Measurements from ENCODE around the gene ANKRD12. TPM values are rescaled to one million over a fixed set of nuclear protein-coding genes. Genes with fewer than 3 reads are reported as not detected.

ANKRD12 gene
- polyA plus RNA-seq, 1 donor from 2014 or later, result 87.3 TPM

DNA sequence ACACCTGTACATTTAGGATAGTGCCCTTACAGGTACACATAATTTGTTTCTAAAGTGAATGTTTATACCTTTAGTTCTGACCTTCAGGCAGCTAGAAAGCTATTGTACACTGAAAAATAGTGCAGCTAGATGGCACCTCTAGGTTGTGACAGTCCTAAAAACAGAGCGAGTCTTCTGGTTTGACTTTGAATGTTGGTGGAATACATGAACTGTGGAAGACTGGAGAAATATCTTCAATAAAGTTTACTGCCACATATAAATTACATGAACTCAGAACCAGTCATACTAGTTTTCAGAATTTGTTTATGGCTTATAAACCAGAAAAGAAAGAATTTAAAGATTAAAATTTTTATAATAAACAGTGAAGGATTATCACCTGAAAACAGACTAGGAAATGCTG is 139.3 kb downstream of the ANKRD12 start:
- Mint-ChIP-seq H3K27me3 (no peaks in the 10 kb centered on the region), H3K36me3 (peaks cover 8% of the 10 kb centered on the region), H3K27ac (no peak overlapping the region), H3K4me1 (no peaks in the 10 kb centered on the region), H3K4me3 (no peak overlapping the region), H3K9me3 (no peaks in the 10 kb centered on the region)

DNA sequence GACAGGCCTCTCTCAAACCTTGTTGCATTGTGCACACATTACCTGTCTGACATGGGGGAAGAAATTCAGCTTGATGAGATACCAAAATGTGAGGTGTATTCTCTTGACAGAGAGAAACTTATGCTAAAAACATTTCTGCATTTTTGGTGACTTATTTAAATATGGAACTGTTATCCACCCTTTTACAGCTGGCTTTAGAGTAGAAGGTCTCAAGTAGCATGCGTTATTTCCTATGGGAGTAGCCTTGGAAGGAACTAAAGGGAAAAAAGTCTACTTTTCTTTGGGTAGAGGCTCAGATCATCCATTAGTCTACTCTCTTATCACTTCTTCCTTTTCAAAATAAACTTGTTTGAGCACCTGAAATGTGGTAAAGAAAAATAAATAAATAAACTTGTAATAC is 141.4 kb downstream of the ANKRD12 start:
- Mint-ChIP-seq H3K27ac (no peak overlapping the region), H3K4me3 (no peak overlapping the region), H3K36me3 (peaks cover 6% of the 10 kb centered on the region), H3K4me1 (no peaks in the 10 kb centered on the region), H3K27me3 (no peaks in the 10 kb centered on the region), H3K9me3 (no peaks in the 10 kb centered on the region)

DNA sequence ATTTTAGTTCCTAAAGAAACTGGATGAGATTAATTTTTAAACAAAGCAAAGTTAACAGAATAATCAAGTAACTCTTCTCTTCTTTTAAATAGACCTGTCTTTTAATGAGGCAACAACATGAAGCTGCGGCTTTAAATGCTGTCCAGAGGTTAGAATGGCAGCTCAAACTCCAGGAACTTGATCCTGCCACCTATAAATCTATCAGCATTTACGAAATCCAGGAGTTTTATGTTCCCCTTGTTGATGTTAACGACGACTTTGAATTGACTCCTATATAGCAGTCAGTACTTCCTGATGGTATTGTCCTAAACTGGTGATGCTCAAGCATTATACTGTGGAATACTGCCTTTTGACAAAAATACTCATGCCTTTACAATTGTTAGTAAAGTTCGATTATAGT is 144.3 kb downstream of the ANKRD12 start:
- Mint-ChIP-seq H3K27ac (peak overlapping the region in 1 of 3 donors; percentile 78), H3K36me3 (peaks cover 6% of the 10 kb centered on the region)

DNA sequence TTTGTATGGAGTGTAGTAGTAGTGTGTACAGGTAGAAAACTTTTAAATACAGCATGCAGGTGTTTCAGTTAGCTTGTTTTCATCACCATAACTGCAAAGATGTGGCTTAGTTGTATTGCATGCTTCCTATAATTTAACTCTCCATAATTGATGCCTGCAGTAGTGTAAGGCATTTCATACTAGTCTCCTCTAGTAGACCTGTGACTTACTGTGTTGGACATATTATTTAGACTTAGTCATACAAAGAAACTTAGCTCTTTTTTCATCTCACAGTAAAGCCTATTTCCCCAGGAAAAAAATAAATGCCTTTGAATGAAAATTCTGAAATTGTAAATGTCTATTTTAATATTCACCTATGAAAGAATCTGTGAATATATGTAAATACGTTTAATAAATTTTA is 145.2 kb downstream of the ANKRD12 start:
- H3K27ac Mint-ChIP-seq, result no peak overlapping the region
- no peaks in the 10 kb centered on the region for H3K27me3 Mint-ChIP-seq
- H3K9me3 Mint-ChIP-seq, result peaks cover 0 to 4% (median 0%) of the 10 kb centered on the region in 3 donors
- H3K36me3 Mint-ChIP-seq, result peaks cover 6% of the 10 kb centered on the region
- no peak overlapping the region for H3K4me3 Mint-ChIP-seq
- H3K4me1 Mint-ChIP-seq, result no peaks in the 10 kb centered on the region

More for the DNA sequence above, 144.3 kb downstream of the ANKRD12 start:
- Mint-ChIP-seq H3K4me3 (no peak overlapping the region), H3K9me3 (no peaks in the 10 kb centered on the region), H3K4me1 (no peaks in the 10 kb centered on the region), H3K27me3 (no peaks in the 10 kb centered on the region)

DNA sequence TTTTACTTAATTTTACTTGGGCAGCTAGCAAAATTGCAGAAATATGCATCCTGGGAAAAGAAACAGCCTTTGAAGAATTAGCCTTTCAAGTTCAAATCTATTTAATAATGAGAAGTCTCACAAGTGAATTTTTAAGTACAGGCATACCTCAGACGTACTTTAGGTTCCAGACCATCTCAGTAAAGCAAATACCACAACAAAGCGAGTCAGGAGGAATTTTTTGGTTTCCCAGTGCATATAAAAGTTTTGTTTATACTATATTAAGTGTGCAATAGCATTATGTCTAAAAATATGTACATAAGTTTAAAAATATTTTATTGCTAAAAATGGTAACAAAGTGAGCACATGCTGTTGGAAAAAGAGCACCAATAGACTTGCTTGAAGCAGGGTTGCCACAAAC is 147.2 kb downstream of the ANKRD12 start:
- Mint-ChIP-seq H3K4me1 (no peaks in the 10 kb centered on the region), H3K9me3 (peaks cover 0 to 6% (median 0%) of the 10 kb centered on the region in 3 donors), H3K27me3 (no peaks in the 10 kb centered on the region), H3K27ac (no peak overlapping the region), H3K36me3 (peaks cover 8% of the 10 kb centered on the region), H3K4me3 (no peak overlapping the region)

DNA sequence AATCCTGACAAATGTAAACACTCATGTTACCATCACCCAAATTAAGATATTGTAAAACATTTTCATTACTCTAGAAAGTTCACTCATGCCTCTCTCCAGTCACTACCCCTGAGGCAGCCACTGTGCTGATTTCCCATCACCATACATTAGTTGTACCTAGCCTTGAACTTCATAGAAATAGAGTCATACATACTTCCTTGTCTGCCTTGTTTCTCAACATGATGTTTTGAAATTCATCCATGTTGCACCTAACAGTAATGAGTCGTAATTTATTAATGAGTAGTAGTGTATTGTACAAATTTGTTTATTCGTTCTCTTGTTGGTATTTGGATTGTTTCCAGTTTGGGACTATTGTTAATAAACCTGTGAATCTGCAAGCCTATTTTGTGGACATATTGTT is 149.0 kb downstream of the ANKRD12 start:
- H3K27ac Mint-ChIP-seq, result peak overlapping the region in 1 of 3 donors; percentile 57
- peaks cover 0 to 9% (median 0%) of the 10 kb centered on the region in 3 donors for H3K9me3 Mint-ChIP-seq

DNA sequence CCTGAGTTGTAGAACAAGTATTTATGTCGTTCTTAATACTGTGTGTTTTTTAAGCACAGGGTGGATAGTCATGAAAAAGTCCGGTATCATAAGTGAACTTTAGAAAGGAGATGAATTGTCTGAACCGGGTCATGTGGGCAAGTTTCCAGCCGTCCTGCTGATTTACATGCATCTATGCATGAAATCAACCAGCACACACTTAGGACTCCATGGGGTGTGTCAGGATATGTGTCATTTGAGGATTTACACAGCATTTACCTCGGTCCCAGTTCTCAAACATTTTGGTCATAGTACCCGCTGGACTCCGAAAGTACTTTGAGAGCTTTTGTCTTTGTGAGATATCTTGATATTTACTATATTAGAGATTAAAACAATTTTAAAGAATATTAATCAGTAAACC is 150.5 kb downstream of the ANKRD12 start:
- Mint-ChIP-seq H3K4me1 (no peaks in the 10 kb centered on the region), H3K9me3 (peaks cover 0 to 12% (median 0%) of the 10 kb centered on the region in 3 donors), H3K27me3 (no peaks in the 10 kb centered on the region), H3K36me3 (peaks cover 6% of the 10 kb centered on the region), H3K4me3 (no peak overlapping the region), H3K27ac (no peak overlapping the region)

More for the DNA sequence above, 149.0 kb downstream of the ANKRD12 start:
- H3K27me3 Mint-ChIP-seq, result no peaks in the 10 kb centered on the region
- peaks cover 6% of the 10 kb centered on the region for H3K36me3 Mint-ChIP-seq
- no peaks in the 10 kb centered on the region for H3K4me1 Mint-ChIP-seq
- no peak overlapping the region for H3K4me3 Mint-ChIP-seq

DNA sequence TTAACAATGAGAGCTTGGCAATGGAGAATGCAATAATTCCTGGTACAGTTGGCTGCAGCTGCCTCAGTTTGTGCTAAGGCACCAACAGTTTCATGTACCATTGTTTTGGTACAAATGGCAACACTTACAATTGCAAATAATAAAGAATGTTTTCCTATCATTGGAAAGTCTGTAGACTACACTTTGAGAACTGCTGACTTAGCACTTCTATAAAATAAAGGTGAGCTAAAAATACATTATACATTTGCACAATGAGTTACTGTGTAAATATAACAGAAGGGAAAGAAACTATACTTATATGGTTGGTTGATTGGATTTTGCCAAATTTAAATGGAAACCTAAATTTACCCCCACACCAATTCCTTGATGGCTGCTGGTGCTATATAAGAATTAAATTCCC is 153.1 kb downstream of the ANKRD12 start:
- H3K27me3 Mint-ChIP-seq, result no peaks in the 10 kb centered on the region
- H3K4me1 Mint-ChIP-seq, result no peaks in the 10 kb centered on the region
- no peak overlapping the region for H3K4me3 Mint-ChIP-seq
- H3K9me3 Mint-ChIP-seq, result peaks cover 0 to 31% (median 6%) of the 10 kb centered on the region in 3 donors
- peaks cover 9% of the 10 kb centered on the region for H3K36me3 Mint-ChIP-seq
- H3K27ac Mint-ChIP-seq, result no peak overlapping the region

DNA sequence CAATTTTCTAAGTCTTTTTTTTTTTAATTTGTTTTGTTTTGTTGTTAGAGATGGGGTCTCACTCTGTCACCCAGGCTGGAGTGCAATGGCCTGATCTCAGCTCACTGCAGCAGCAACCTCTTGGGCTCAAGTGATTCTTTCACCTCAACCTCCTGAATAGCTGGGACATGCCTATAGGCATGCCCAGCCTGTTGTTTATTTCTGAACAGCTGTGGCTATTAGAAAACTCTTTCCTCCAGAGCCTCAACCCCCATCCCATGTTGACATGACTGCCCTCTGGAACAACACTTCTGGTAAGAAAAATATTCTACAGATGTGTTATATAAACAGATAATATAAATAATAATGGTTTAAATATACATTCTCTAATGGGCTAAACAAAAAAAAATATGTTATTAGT is 153.6 kb downstream of the ANKRD12 start:
- Mint-ChIP-seq H3K9me3 (peaks cover 2 to 31% (median 6%) of the 10 kb centered on the region in 3 donors), H3K27ac (no peak overlapping the region), H3K27me3 (no peaks in the 10 kb centered on the region), H3K36me3 (peaks cover 11% of the 10 kb centered on the region), H3K4me1 (no peaks in the 10 kb centered on the region), H3K4me3 (no peak overlapping the region)

DNA sequence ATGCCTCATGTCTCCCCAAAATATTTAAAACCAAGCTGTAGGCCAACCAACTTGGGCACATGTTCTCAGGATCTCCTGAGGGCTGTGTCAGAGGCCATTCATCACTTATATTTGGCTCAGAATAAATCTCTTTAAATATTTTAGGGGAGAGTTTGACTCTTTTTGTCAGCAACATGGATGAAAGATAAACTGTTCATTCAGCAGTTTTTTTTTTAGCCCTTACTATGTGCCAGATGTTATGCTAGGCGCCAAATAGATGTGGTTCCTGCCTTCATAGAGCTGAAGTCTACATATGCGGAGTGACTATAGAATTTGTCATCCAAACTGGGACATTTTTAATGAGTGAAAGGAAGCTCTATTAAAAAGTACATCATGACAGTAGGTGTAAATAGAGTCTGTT is 155.5 kb downstream of the ANKRD12 start:
- Mint-ChIP-seq H3K4me3 (no peak overlapping the region), H3K36me3 (peaks cover 11% of the 10 kb centered on the region), H3K9me3 (peaks cover 2 to 25% (median 7%) of the 10 kb centered on the region in 3 donors), H3K27me3 (no peaks in the 10 kb centered on the region), H3K27ac (no peak overlapping the region), H3K4me1 (no peaks in the 10 kb centered on the region)

DNA sequence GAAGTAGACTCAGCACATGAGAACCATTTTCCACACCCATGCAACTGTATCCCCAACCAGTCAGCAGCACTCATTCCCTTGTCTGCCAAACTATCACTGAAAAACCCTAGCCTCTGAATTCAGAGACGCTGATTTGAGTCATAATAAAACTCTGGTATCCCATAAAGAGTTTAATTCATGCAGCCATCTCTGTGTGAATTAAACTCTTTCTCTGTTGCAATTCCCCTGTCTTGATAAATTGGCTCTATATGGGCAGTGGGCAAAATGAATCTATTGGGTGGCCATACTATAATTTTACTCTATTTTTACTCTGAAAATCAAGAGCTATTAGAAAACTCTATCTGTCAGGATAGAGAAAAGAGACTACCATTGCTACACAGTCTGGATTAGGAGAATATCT is 157.4 kb downstream of the ANKRD12 start:
- H3K4me3 Mint-ChIP-seq, result no peak overlapping the region
- no peak overlapping the region for H3K27ac Mint-ChIP-seq
- no peaks in the 10 kb centered on the region for H3K27me3 Mint-ChIP-seq
- H3K36me3 Mint-ChIP-seq, result peaks cover 9% of the 10 kb centered on the region
- peaks cover 6 to 29% (median 7%) of the 10 kb centered on the region in 3 donors for H3K9me3 Mint-ChIP-seq
- H3K4me1 Mint-ChIP-seq, result no peaks in the 10 kb centered on the region

DNA sequence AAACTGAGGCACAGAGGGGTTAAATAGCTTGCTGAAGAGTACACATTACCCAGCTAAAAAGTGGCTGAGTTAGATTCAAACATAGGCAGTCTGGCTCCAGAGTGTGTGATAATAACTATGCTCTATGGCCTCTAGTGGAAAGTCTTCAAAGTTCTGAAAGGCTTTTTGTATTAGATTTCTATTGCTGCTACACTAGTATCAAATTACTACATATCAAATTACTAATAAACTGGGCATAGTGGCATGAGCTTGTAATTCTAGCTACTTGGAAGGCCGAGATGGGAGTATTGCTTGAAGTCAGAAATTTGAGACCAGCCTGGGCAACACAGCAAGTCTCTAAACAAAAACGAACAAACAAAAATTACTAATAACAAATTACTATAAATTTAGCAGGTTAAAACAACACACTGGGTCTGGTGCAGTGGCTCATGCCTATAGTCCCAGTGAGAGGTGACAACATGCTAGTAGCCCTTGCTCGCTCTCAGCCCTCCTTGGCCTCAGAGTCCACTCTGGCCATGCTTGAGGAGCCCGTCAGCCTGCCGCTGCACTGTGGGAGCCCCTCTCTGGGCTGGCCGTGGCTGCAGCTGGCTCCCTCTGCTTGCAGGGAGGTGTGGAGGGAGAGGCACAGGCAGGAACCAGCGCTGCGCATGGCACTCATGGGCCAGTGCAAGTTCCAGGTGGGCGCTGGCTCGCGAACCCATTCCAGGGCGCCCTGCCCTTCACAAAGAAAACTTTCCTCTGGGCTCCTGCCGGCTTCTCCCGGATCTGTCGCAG is 159.8 kb downstream of the ANKRD12 start:
- Mint-ChIP-seq H3K36me3 (peaks cover 9% of the 10 kb centered on the region), H3K27ac (no peak overlapping the region), H3K4me3 (no peak overlapping the region), H3K27me3 (no peaks in the 10 kb centered on the region), H3K9me3 (peaks cover 7 to 25% (median 9%) of the 10 kb centered on the region in 3 donors), H3K4me1 (no peaks in the 10 kb centered on the region)

DNA sequence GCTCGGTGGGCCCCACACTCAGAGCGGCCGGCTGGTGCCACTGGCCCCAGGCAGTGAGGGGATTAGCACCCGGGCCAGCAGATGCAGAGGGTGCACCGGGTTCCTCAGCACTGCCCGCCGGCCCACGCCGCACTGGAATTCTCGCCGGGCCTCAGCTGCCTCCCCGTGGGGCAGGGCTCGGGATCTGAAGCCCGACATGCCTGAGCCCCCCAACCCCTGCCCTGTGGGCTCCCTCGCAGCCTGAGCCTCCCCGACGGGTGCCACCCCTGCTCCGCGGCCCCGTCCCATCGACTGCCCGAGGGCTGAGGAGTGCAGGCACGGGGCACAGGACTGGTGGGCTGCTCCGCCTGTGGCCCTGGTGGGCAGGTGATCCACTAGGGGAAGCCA is 160.4 kb downstream of the ANKRD12 start:
- Mint-ChIP-seq H3K27me3 (no peaks in the 10 kb centered on the region), H3K36me3 (peaks cover 9% of the 10 kb centered on the region), H3K4me3 (no peak overlapping the region), H3K4me1 (no peaks in the 10 kb centered on the region), H3K9me3 (peaks cover 7 to 24% (median 11%) of the 10 kb centered on the region in 3 donors), H3K27ac (no peak overlapping the region)

DNA sequence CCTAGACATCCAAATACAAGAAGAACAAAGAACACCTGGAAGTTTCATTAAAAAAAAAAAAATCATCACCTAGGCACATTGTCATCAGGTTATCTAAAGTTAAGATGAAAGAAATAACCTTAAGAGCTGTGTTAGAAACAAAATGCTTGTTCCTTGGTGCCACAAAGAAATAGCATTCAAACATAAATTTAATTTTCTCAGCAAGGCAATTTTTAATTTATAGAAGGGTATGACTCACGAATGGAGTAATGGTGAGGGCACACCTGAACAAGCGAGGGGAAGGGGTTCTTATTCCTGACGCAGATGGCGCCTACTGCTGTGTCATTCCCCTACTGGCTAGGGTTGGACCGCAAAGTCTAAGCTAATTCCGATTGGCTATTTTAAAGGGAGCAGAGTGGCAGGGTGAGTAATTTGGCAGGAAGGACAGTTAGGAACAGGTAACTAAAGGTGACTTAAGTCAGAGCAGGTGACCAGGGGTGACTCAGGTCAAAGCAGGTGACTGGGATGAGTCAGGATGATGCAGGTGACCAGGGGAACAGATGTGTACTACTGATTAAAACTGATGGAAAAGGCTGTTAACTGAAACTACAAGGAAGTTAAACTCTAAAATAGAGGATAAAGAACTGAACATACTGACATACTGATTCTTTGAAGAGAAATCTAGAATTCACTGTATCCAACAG is 167.9 kb downstream of the ANKRD12 start:
- Mint-ChIP-seq H3K9me3 (peaks cover 12 to 24% (median 23%) of the 10 kb centered on the region in 3 donors), H3K4me3 (no peak overlapping the region), H3K27ac (no peak overlapping the region), H3K4me1 (no peaks in the 10 kb centered on the region), H3K27me3 (peaks cover 1% of the 10 kb centered on the region), H3K36me3 (peaks cover 1% of the 10 kb centered on the region)

DNA sequence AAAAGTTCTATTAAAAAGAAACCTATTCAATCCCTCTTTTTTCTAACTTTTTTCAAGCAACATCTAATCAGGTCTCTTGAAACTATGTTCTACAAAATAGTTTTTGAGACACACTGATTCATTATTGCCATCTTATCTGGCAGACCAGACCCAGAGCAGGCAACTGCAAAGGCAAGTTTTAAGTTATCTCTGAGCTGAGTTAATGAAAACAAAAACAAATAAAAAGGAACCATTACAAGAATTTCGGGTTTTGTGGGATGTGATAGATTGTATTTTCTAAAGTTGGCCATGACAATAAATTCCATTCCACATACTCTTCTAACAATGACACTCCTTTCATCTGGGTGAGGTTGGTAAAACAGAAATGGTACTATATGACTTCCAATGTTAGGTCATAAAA is 182.8 kb downstream of the ANKRD12 start:
- Mint-ChIP-seq H3K9me3 (peaks cover 4 to 13% (median 10%) of the 10 kb centered on the region in 3 donors), H3K4me3 (no peak overlapping the region), H3K4me1 (no peaks in the 10 kb centered on the region), H3K27ac (no peak overlapping the region), H3K36me3 (no peaks in the 10 kb centered on the region), H3K27me3 (peaks cover 18% of the 10 kb centered on the region)

Measured in IgD-negative memory B cell (primary cell).